Upper lobe of left lung (tissue), 4 donors: Measurements from ENCODE around the gene LYRM2.

Source experiments
- POLR2A ChIP-seq, 4 donors: fragments of 450-650 bp; IDR thresholded peaks; one replicate each; pipeline ENCODE4 v1.5.1; 2016 to 2017; ENCODE audit warnings: antibody characterized with exemption in 4 of 4, mild to moderate bottlenecking in 2 of 4
- POLR2AphosphoS5 ChIP-seq, 2 donors: sonication (generic); formaldehyde crosslinking; IDR thresholded peaks; one replicate each; pipeline ENCODE4 v1.5.1; 2017; ENCODE audit warnings: antibody characterized with exemption in 2 of 2
- TF ChIP-seq, protein P1 (sequence below), 6 experiments: fragments of 450-650 bp in 4 of 6; fragments of 200-600 bp in 2 of 6; sonication (generic) in 2 of 6; IDR thresholded peaks; one replicate each; pipeline ENCODE4 v1.5.1; 2016 to 2019; ENCODE audit warnings: antibody characterized with exemption in 6 of 6

GRCh38 chr6:89597372-89597771, 41.2 kb downstream of the LYRM2 start:
- TF ChIP-seq POLR2A (IDR thresholded peaks at IDR 0.05): no peak
- TF ChIP-seq, protein P1, sequence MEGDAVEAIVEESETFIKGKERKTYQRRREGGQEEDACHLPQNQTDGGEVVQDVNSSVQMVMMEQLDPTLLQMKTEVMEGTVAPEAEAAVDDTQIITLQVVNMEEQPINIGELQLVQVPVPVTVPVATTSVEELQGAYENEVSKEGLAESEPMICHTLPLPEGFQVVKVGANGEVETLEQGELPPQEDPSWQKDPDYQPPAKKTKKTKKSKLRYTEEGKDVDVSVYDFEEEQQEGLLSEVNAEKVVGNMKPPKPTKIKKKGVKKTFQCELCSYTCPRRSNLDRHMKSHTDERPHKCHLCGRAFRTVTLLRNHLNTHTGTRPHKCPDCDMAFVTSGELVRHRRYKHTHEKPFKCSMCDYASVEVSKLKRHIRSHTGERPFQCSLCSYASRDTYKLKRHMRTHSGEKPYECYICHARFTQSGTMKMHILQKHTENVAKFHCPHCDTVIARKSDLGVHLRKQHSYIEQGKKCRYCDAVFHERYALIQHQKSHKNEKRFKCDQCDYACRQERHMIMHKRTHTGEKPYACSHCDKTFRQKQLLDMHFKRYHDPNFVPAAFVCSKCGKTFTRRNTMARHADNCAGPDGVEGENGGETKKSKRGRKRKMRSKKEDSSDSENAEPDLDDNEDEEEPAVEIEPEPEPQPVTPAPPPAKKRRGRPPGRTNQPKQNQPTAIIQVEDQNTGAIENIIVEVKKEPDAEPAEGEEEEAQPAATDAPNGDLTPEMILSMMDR (IDR thresholded peaks at IDR 0.05): no peak
- TF ChIP-seq POLR2AphosphoS5 (IDR thresholded peaks at IDR 0.05): no peak
